Measurements from ENCODE around the gene ASTN2.
"Not testable (repeated sequence)": the region's sequence is repeated elsewhere in the genome, so short reads cannot be mapped to it uniquely, and the experiment has no call there.

DNA sequence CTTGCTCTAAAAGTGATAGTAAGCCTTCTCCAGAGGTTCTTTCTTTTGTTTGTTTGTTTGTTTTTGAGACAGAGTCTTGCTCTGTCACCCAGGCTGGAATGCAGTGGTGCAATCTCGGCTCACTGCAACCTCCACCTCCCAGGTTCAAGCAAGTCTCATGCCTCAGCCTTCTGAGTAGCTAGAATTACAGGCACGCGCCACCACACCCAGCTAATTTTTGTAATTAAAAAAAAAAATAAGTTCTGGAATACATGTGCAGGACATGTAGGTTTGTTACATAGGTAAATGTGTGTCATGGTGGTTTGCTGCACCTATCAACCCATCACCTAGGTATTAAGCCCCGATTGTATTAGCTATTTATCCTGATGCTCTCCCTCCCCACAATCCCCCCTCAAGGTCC is 526.4 kb downstream of the ASTN2 start:
- TF ChIP-seq, protein P1, sequence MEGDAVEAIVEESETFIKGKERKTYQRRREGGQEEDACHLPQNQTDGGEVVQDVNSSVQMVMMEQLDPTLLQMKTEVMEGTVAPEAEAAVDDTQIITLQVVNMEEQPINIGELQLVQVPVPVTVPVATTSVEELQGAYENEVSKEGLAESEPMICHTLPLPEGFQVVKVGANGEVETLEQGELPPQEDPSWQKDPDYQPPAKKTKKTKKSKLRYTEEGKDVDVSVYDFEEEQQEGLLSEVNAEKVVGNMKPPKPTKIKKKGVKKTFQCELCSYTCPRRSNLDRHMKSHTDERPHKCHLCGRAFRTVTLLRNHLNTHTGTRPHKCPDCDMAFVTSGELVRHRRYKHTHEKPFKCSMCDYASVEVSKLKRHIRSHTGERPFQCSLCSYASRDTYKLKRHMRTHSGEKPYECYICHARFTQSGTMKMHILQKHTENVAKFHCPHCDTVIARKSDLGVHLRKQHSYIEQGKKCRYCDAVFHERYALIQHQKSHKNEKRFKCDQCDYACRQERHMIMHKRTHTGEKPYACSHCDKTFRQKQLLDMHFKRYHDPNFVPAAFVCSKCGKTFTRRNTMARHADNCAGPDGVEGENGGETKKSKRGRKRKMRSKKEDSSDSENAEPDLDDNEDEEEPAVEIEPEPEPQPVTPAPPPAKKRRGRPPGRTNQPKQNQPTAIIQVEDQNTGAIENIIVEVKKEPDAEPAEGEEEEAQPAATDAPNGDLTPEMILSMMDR (IDR thresholded peaks at IDR 0.05; ENCODE audit: low read length), result not testable (repeated sequence)
- TF ChIP-seq EZH2 (IDR thresholded peaks at IDR 0.05; ENCODE audit: borderline replicate concordance, low read length), result not testable (repeated sequence)

Data from OCI-LY1 (cell line).